Erythroblast (primary cell): Measurements from ENCODE around the gene CAPN8.

Experiments
- GATA1 ChIP-seq: IDR thresholded peaks from 2 replicates; pipeline ENCODE4 v1.6.1; 2011; ENCODE audit warnings: low read depth, mild to moderate bottlenecking, control low read depth, low read length, moderate library complexity
- POLR2A ChIP-seq: IDR thresholded peaks from 2 replicates; pipeline ENCODE4 v1.6.1; 2011; ENCODE audit warnings: mild to moderate bottlenecking, low read length

DNA sequence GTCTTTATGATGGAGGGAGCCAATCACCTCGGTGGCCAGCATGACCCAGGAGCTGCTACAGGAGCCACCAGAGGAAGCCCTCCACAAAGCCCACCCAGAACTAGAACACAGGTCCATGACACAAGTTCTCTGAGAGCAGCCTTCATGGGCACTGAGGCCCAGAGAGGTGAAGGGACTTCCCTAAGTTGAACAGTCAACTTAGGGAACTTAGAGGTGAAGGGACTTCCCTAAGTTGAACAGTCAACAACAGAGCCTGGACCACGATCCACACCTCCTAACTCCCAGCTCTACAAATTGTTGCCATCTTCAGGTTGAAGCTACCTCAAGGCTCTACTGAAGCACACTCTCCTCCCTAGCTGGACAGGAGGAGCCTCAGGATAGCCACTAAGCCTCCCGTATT is 139.5 kb downstream of the CAPN8 start:
- TF ChIP-seq POLR2A (no peak), GATA1 (no peak)
